Nephron progenitor cell (in vitro differentiated cells): ENCODE measurements around the gene MPHOSPH8.

ENCODE experiments used
- DNase-seq: peaks from one replicate; pipeline ENCODE4 v3.0.0; 2021
- H3K27ac Mint-ChIP-seq: 2 replicates; pipeline ENCODE4 v1.8.0; 2021; ENCODE audit warnings: mild to moderate bottlenecking, moderate library complexity, mixed read lengths
- H3K27me3 Mint-ChIP-seq: 2 replicates; pipeline ENCODE4 v1.8.0; 2021; ENCODE audit warnings: mild to moderate bottlenecking, low read depth, mixed read lengths; ENCODE audit not compliant: poor library complexity
- H3K36me3 Mint-ChIP-seq: 2 replicates; pipeline ENCODE4 v1.8.0; 2021; ENCODE audit warnings: low read depth, mixed read lengths
- H3K4me1 Mint-ChIP-seq: 2 replicates; pipeline ENCODE4 v1.8.0; 2021; ENCODE audit warnings: mixed read lengths
- H3K4me3 Mint-ChIP-seq: 2 replicates; pipeline ENCODE4 v1.8.0; 2021; ENCODE audit warnings: mild to moderate bottlenecking, moderate library complexity, mixed read lengths
- H3K9me3 Mint-ChIP-seq: 2 replicates; pipeline ENCODE4 v1.8.0; 2021; ENCODE audit warnings: mild to moderate bottlenecking, moderate library complexity, mixed read lengths
- CTCF ChIP-seq: fragments of 200-600 bp; sonication (generic); IDR thresholded peaks from 2 replicates; pipeline ENCODE4 v1.5.0; 2021; ENCODE audit warnings: antibody characterized with exemption

The MPHOSPH8 gene

GRCh38 chr13:19591864-19592263 lies 41.6 kb upstream of the MPHOSPH8 start:
- no peak for TF ChIP-seq CTCF
- Mint-ChIP-seq H3K27ac (no peak overlapping the region), H3K36me3 (no peaks in the 10 kb centered on the region), H3K4me3 (no peak overlapping the region), H3K9me3 (peaks cover 68% of the 10 kb centered on the region), H3K27me3 (peaks cover 13% of the 10 kb centered on the region), H3K4me1 (no peaks in the 10 kb centered on the region)
- no peak for DNase-seq

- no peak overlapping the region for H3K4me3 Mint-ChIP-seq
- peaks cover 15% of the 10 kb centered on the region for H3K27me3 Mint-ChIP-seq
- peaks cover 66% of the 10 kb centered on the region for H3K9me3 Mint-ChIP-seq
- TF ChIP-seq CTCF: no peak
- no peak overlapping the region for H3K27ac Mint-ChIP-seq
- DNase-seq: no peak
- H3K36me3 Mint-ChIP-seq: no peaks in the 10 kb centered on the region
- no peaks in the 10 kb centered on the region for H3K4me1 Mint-ChIP-seq
These were observed 40.7 kb upstream of the MPHOSPH8 start for GRCh38 chr13:19592657-19593180.

GRCh38 chr13:19596086-19596485 lies 37.4 kb upstream of the MPHOSPH8 start:
- H3K9me3 Mint-ChIP-seq: peaks cover 56% of the 10 kb centered on the region
- no peaks in the 10 kb centered on the region for H3K36me3 Mint-ChIP-seq
- H3K4me1 Mint-ChIP-seq: no peaks in the 10 kb centered on the region
- peaks cover 33% of the 10 kb centered on the region for H3K27me3 Mint-ChIP-seq
- no peak overlapping the region for H3K27ac Mint-ChIP-seq
- TF ChIP-seq CTCF: no peak
- DNase-seq: no peak
- no peak overlapping the region for H3K4me3 Mint-ChIP-seq

GRCh38 chr13:19596960-19597361 lies 36.5 kb upstream of the MPHOSPH8 start:
- no peak overlapping the region for H3K4me3 Mint-ChIP-seq
- H3K27ac Mint-ChIP-seq: no peak overlapping the region
- no peaks in the 10 kb centered on the region for H3K4me1 Mint-ChIP-seq
- H3K36me3 Mint-ChIP-seq: no peaks in the 10 kb centered on the region
- DNase-seq: no peak
- peaks cover 39% of the 10 kb centered on the region for H3K27me3 Mint-ChIP-seq
- TF ChIP-seq CTCF: no peak
- peaks cover 48% of the 10 kb centered on the region for H3K9me3 Mint-ChIP-seq

GRCh38 chr13:19597523-19597922 lies 35.9 kb upstream of the MPHOSPH8 start:
- Mint-ChIP-seq H3K27me3 (peaks cover 43% of the 10 kb centered on the region), H3K9me3 (peaks cover 46% of the 10 kb centered on the region), H3K36me3 (no peaks in the 10 kb centered on the region), H3K4me3 (no peak overlapping the region), H3K4me1 (no peaks in the 10 kb centered on the region), H3K27ac (no peak overlapping the region)
- no peak for TF ChIP-seq CTCF
- DNase-seq: no peak
